ENCODE data around the gene KLHL1.

Gene KLHL1

GRCh38 chr13:69956349-69956748 lies 151.9 kb downstream of the KLHL1 start:
- Histone ChIP-seq H3K27ac (ENCODE audit: low read depth, low read length) (no peak overlapping the region), H3K9me3 (ENCODE audit: control insufficient read depth in 1 of 2, low read length in 2 of 2) (no peaks in the 10 kb centered on the region), H3K4me3 (ENCODE audit: low read depth in 1 of 2, low read length in 2 of 2) (no peak overlapping the region), H3K9ac (ENCODE audit: low read depth in 1 of 2, low read length in 2 of 2) (no peak overlapping the region), H3K27me3 (ENCODE audit: control insufficient read depth in 1 of 2, insufficient read depth in 2 of 2, low read length in 2 of 2) (no peaks in the 10 kb centered on the region), H3K36me3 (ENCODE audit: control insufficient read depth in 1 of 2, insufficient read depth in 2 of 2, low read length in 2 of 2) (no peaks in the 10 kb centered on the region), H3K4me1 (ENCODE audit: control insufficient read depth in 1 of 2, insufficient read depth in 2 of 2, low read length in 2 of 2) (no peaks in the 10 kb centered on the region)

- Histone ChIP-seq H3K36me3 (ENCODE audit: control insufficient read depth in 1 of 2, insufficient read depth in 2 of 2, low read length in 2 of 2) (no peaks in the 10 kb centered on the region), H3K9me3 (ENCODE audit: control insufficient read depth in 1 of 2, low read length in 2 of 2) (no peaks in the 10 kb centered on the region), H3K4me1 (ENCODE audit: control insufficient read depth in 1 of 2, insufficient read depth in 2 of 2, low read length in 2 of 2) (no peaks in the 10 kb centered on the region)
Measured at GRCh38 chr13:69955271-69955670, 153.0 kb downstream of the KLHL1 start.

GRCh38 chr13:69951412-69951811 lies 156.8 kb downstream of the KLHL1 start:
- Histone ChIP-seq H3K9me3 (ENCODE audit: control insufficient read depth in 1 of 2, low read length in 2 of 2) (no peaks in the 10 kb centered on the region), H3K4me3 (ENCODE audit: low read depth in 1 of 2, low read length in 2 of 2) (no peak overlapping the region), H3K4me1 (ENCODE audit: control insufficient read depth in 1 of 2, insufficient read depth in 2 of 2, low read length in 2 of 2) (no peaks in the 10 kb centered on the region), H3K36me3 (ENCODE audit: control insufficient read depth in 1 of 2, insufficient read depth in 2 of 2, low read length in 2 of 2) (no peaks in the 10 kb centered on the region), H3K27ac (ENCODE audit: low read depth, low read length) (no peak overlapping the region), H3K27me3 (ENCODE audit: control insufficient read depth in 1 of 2, insufficient read depth in 2 of 2, low read length in 2 of 2) (no peaks in the 10 kb centered on the region), H3K9ac (ENCODE audit: low read depth in 1 of 2, low read length in 2 of 2) (no peak overlapping the region)

More at GRCh38 chr13:69955271-69955670, 153.0 kb downstream of the KLHL1 start:
- Histone ChIP-seq H3K27ac (ENCODE audit: low read depth, low read length) (no peak overlapping the region), H3K9ac (ENCODE audit: low read depth in 1 of 2, low read length in 2 of 2) (no peak overlapping the region), H3K4me3 (ENCODE audit: low read depth in 1 of 2, low read length in 2 of 2) (no peak overlapping the region), H3K27me3 (ENCODE audit: control insufficient read depth in 1 of 2, insufficient read depth in 2 of 2, low read length in 2 of 2) (no peaks in the 10 kb centered on the region)

GRCh38 chr13:69950160-69950559 lies 158.1 kb downstream of the KLHL1 start:
- Histone ChIP-seq H3K27ac (ENCODE audit: low read depth, low read length) (no peak overlapping the region), H3K4me1 (ENCODE audit: control insufficient read depth in 1 of 2, insufficient read depth in 2 of 2, low read length in 2 of 2) (no peaks in the 10 kb centered on the region), H3K27me3 (ENCODE audit: control insufficient read depth in 1 of 2, insufficient read depth in 2 of 2, low read length in 2 of 2) (no peaks in the 10 kb centered on the region), H3K9me3 (ENCODE audit: control insufficient read depth in 1 of 2, low read length in 2 of 2) (no peaks in the 10 kb centered on the region), H3K4me3 (ENCODE audit: low read depth in 1 of 2, low read length in 2 of 2) (no peak overlapping the region), H3K9ac (ENCODE audit: low read depth in 1 of 2, low read length in 2 of 2) (no peak overlapping the region), H3K36me3 (ENCODE audit: control insufficient read depth in 1 of 2, insufficient read depth in 2 of 2, low read length in 2 of 2) (no peaks in the 10 kb centered on the region)

- Histone ChIP-seq H3K27me3 (ENCODE audit: control insufficient read depth in 1 of 2, insufficient read depth in 2 of 2, low read length in 2 of 2) (no peaks in the 10 kb centered on the region), H3K4me1 (ENCODE audit: control insufficient read depth in 1 of 2, insufficient read depth in 2 of 2, low read length in 2 of 2) (no peaks in the 10 kb centered on the region), H3K9ac (ENCODE audit: low read depth in 1 of 2, low read length in 2 of 2) (no peak overlapping the region), H3K9me3 (ENCODE audit: control insufficient read depth in 1 of 2, low read length in 2 of 2) (no peaks in the 10 kb centered on the region), H3K36me3 (ENCODE audit: control insufficient read depth in 1 of 2, insufficient read depth in 2 of 2, low read length in 2 of 2) (no peaks in the 10 kb centered on the region), H3K4me3 (ENCODE audit: low read depth in 1 of 2, low read length in 2 of 2) (no peak overlapping the region), H3K27ac (ENCODE audit: low read depth, low read length) (no peak overlapping the region)
Measured at GRCh38 chr13:69948016-69948415, 160.2 kb downstream of the KLHL1 start.

GRCh38 chr13:69947582-69947981 lies 160.7 kb downstream of the KLHL1 start:
- Histone ChIP-seq H3K27ac (ENCODE audit: low read depth, low read length) (no peak overlapping the region), H3K9me3 (ENCODE audit: control insufficient read depth in 1 of 2, low read length in 2 of 2) (no peaks in the 10 kb centered on the region)

GRCh38 chr13:69946511-69946910 lies 161.7 kb downstream of the KLHL1 start:
- Histone ChIP-seq H3K36me3 (ENCODE audit: control insufficient read depth in 1 of 2, insufficient read depth in 2 of 2, low read length in 2 of 2) (no peaks in the 10 kb centered on the region), H3K9ac (ENCODE audit: low read depth in 1 of 2, low read length in 2 of 2) (no peak overlapping the region), H3K4me1 (ENCODE audit: control insufficient read depth in 1 of 2, insufficient read depth in 2 of 2, low read length in 2 of 2) (no peaks in the 10 kb centered on the region), H3K27ac (ENCODE audit: low read depth, low read length) (no peak overlapping the region), H3K4me3 (ENCODE audit: low read depth in 1 of 2, low read length in 2 of 2) (no peak overlapping the region), H3K27me3 (ENCODE audit: control insufficient read depth in 1 of 2, insufficient read depth in 2 of 2, low read length in 2 of 2) (no peaks in the 10 kb centered on the region), H3K9me3 (ENCODE audit: control insufficient read depth in 1 of 2, low read length in 2 of 2) (no peaks in the 10 kb centered on the region)

More at GRCh38 chr13:69947582-69947981, 160.7 kb downstream of the KLHL1 start:
- no peaks in the 10 kb centered on the region for H3K4me1 ChIP-seq (ENCODE audit: control insufficient read depth in 1 of 2, insufficient read depth in 2 of 2, low read length in 2 of 2)
- no peaks in the 10 kb centered on the region for H3K36me3 ChIP-seq (ENCODE audit: control insufficient read depth in 1 of 2, insufficient read depth in 2 of 2, low read length in 2 of 2)
- no peaks in the 10 kb centered on the region for H3K27me3 ChIP-seq (ENCODE audit: control insufficient read depth in 1 of 2, insufficient read depth in 2 of 2, low read length in 2 of 2)
- no peak overlapping the region for H3K9ac ChIP-seq (ENCODE audit: low read depth in 1 of 2, low read length in 2 of 2)
- no peak overlapping the region for H3K4me3 ChIP-seq (ENCODE audit: low read depth in 1 of 2, low read length in 2 of 2)

- H3K27ac ChIP-seq (ENCODE audit: low read depth, low read length) = no peak overlapping the region
- no peak overlapping the region for H3K9ac ChIP-seq (ENCODE audit: low read depth in 1 of 2, low read length in 2 of 2)
- no peaks in the 10 kb centered on the region for H3K9me3 ChIP-seq (ENCODE audit: control insufficient read depth in 1 of 2, low read length in 2 of 2)
- no peaks in the 10 kb centered on the region for H3K4me1 ChIP-seq (ENCODE audit: control insufficient read depth in 1 of 2, insufficient read depth in 2 of 2, low read length in 2 of 2)
- no peaks in the 10 kb centered on the region for H3K36me3 ChIP-seq (ENCODE audit: control insufficient read depth in 1 of 2, insufficient read depth in 2 of 2, low read length in 2 of 2)
- H3K27me3 ChIP-seq (ENCODE audit: control insufficient read depth in 1 of 2, insufficient read depth in 2 of 2, low read length in 2 of 2) = no peaks in the 10 kb centered on the region
- no peak overlapping the region for H3K4me3 ChIP-seq (ENCODE audit: low read depth in 1 of 2, low read length in 2 of 2)
Measured at GRCh38 chr13:69935043-69935442, 173.2 kb downstream of the KLHL1 start.

- H3K4me1 ChIP-seq (ENCODE audit: control insufficient read depth in 1 of 2, insufficient read depth in 2 of 2, low read length in 2 of 2) = no peaks in the 10 kb centered on the region
- H3K9ac ChIP-seq (ENCODE audit: low read depth in 1 of 2, low read length in 2 of 2) = no peak overlapping the region
- no peak overlapping the region for H3K27ac ChIP-seq (ENCODE audit: low read depth, low read length)
- H3K4me3 ChIP-seq (ENCODE audit: low read depth in 1 of 2, low read length in 2 of 2) = no peak overlapping the region
- no peaks in the 10 kb centered on the region for H3K27me3 ChIP-seq (ENCODE audit: control insufficient read depth in 1 of 2, insufficient read depth in 2 of 2, low read length in 2 of 2)
- H3K36me3 ChIP-seq (ENCODE audit: control insufficient read depth in 1 of 2, insufficient read depth in 2 of 2, low read length in 2 of 2) = no peaks in the 10 kb centered on the region
- H3K9me3 ChIP-seq (ENCODE audit: control insufficient read depth in 1 of 2, low read length in 2 of 2) = no peaks in the 10 kb centered on the region
Measured at GRCh38 chr13:69928262-69928661, 180.0 kb downstream of the KLHL1 start.

GRCh38 chr13:69921156-69921555 lies 187.1 kb downstream of the KLHL1 start:
- Histone ChIP-seq H3K4me3 (ENCODE audit: low read depth in 1 of 2, low read length in 2 of 2) (no peak overlapping the region), H3K36me3 (ENCODE audit: control insufficient read depth in 1 of 2, insufficient read depth in 2 of 2, low read length in 2 of 2) (no peaks in the 10 kb centered on the region), H3K27me3 (ENCODE audit: control insufficient read depth in 1 of 2, insufficient read depth in 2 of 2, low read length in 2 of 2) (no peaks in the 10 kb centered on the region), H3K9ac (ENCODE audit: low read depth in 1 of 2, low read length in 2 of 2) (no peak overlapping the region), H3K27ac (ENCODE audit: low read depth, low read length) (no peak overlapping the region), H3K9me3 (ENCODE audit: control insufficient read depth in 1 of 2, low read length in 2 of 2) (no peaks in the 10 kb centered on the region), H3K4me1 (ENCODE audit: control insufficient read depth in 1 of 2, insufficient read depth in 2 of 2, low read length in 2 of 2) (no peaks in the 10 kb centered on the region)

GRCh38 chr13:69912630-69913029 lies 195.6 kb downstream of the KLHL1 start:
- no peak overlapping the region for H3K27ac ChIP-seq (ENCODE audit: low read depth, low read length)
- H3K9ac ChIP-seq (ENCODE audit: low read depth in 1 of 2, low read length in 2 of 2) = no peak overlapping the region
- no peaks in the 10 kb centered on the region for H3K36me3 ChIP-seq (ENCODE audit: control insufficient read depth in 1 of 2, insufficient read depth in 2 of 2, low read length in 2 of 2)
- no peak overlapping the region for H3K4me3 ChIP-seq (ENCODE audit: low read depth in 1 of 2, low read length in 2 of 2)
- H3K9me3 ChIP-seq (ENCODE audit: control insufficient read depth in 1 of 2, low read length in 2 of 2) = no peaks in the 10 kb centered on the region
- no peaks in the 10 kb centered on the region for H3K27me3 ChIP-seq (ENCODE audit: control insufficient read depth in 1 of 2, insufficient read depth in 2 of 2, low read length in 2 of 2)
- no peaks in the 10 kb centered on the region for H3K4me1 ChIP-seq (ENCODE audit: control insufficient read depth in 1 of 2, insufficient read depth in 2 of 2, low read length in 2 of 2)

Data from duodenal mucosa (tissue), 2 donors.